T-cell (primary cell): Measurements from ENCODE around the gene IL21. TPM values are rescaled to one million over a fixed set of nuclear protein-coding genes. Genes with fewer than 3 reads are reported as not detected.
"Not testable (repeated sequence)": the region's sequence is repeated elsewhere in the genome, so short reads cannot be mapped to it uniquely, and the experiment has no call there.

Experiments used
- ATAC-seq, 4 experiments: fragments of 200-7000 bp in 3 of 4; fragments of 150-1000 bp in 1 of 4; cut with Tn5 transposase; replicated peaks in 1 of 4; 1 replicate in 3 of 4; 2 replicates in 1 of 4; pipeline ENCODE4 v1.10.0; 2021; ENCODE audit warnings: moderate library complexity in 3 of 4, mild to moderate bottlenecking in 2 of 4, moderate number of reproducible peaks in 1 of 4
- CTCF ChIA-PET, 2 donors: fragments of 300-600 bp; sonication (Branson Sonifier 250); formaldehyde crosslinking; loops; one replicate each; lab custom pipeline; 2022; ENCODE audit warnings: antibody characterized with exemption in 2 of 2; lab: Charles Lee
- POLR2A ChIA-PET, 2 donors: fragments of 300-600 bp; sonication (Branson Sonifier 250); formaldehyde crosslinking; loops; one replicate each; lab custom pipeline; 2022; ENCODE audit warnings: antibody characterized with exemption in 2 of 2; lab: Charles Lee
- DNase-seq, 35 experiments: peaks; one replicate each; pipeline versions ENCODE4 v3.0.0 to v3.0.0-alpha.2; 2013 to 2023
- H3K27ac ChIP-seq: one replicate; pipeline ENCODE4 v1.5.1; 2013; ENCODE audit warnings: low read length
- H3K27me3 ChIP-seq, 2 experiments: replicated peaks in 1 of 2; 1 replicate in 1 of 2; 2 replicates in 1 of 2; pipeline versions ENCODE4 v1.6.1 to v1.7.0; 2013; ENCODE audit warnings: low read length in 1 of 2, mixed read lengths in 1 of 2; ENCODE audit not compliant: control insufficient read depth in 2 of 2, insufficient read depth in 2 of 2; ENCODE audit errors: extremely low read depth in 1 of 2
- H3K36me3 ChIP-seq, 2 donors: 1 replicate in 1 of 2; 2 replicates in 1 of 2; pipeline versions ENCODE4 v1.6.1 to v1.7.0; 2013; ENCODE audit warnings: low read length in 1 of 2; ENCODE audit not compliant: control insufficient read depth in 2 of 2, insufficient read depth in 1 of 2; ENCODE audit errors: extremely low read depth in 1 of 2
- H3K4me1 ChIP-seq, 2 experiments: 1 replicate in 1 of 2; 2 replicates in 1 of 2; pipeline versions ENCODE4 v1.6.1 to v1.7.0; 2013; ENCODE audit warnings: low read length in 2 of 2, mixed read lengths in 1 of 2; ENCODE audit not compliant: insufficient read depth in 2 of 2, control insufficient read depth in 1 of 2; ENCODE audit errors: extremely low read depth in 1 of 2
- H3K4me3 ChIP-seq, 2 donors: 1 replicate in 1 of 2; 2 replicates in 1 of 2; pipeline versions ENCODE4 v1.5.1 to v1.7.0; 2013; ENCODE audit warnings: mild to moderate bottlenecking in 2 of 2, low read length in 1 of 2, moderate library complexity in 1 of 2; ENCODE audit not compliant: control insufficient read depth in 1 of 2; ENCODE audit errors: extremely low read depth in 1 of 2
- H3K9me3 ChIP-seq: 2 replicates; pipeline ENCODE4 v1.7.0; 2013
- H3K27ac Mint-ChIP-seq, 2 donors: one replicate each; pipeline ENCODE4 v1.8.0; 2020 to 2021; ENCODE audit warnings: mild to moderate bottlenecking in 2 of 2, mixed read lengths in 2 of 2
- H3K27me3 Mint-ChIP-seq, 2 donors: one replicate each; pipeline ENCODE4 v1.8.0; 2021 to 2022; ENCODE audit warnings: mixed read lengths in 2 of 2
- H3K36me3 Mint-ChIP-seq: one replicate; pipeline ENCODE4 v1.8.0; 2021; ENCODE audit warnings: mixed read lengths
- H3K4me1 Mint-ChIP-seq, 3 donors: one replicate each; pipeline ENCODE4 v1.8.0; 2020 to 2022; ENCODE audit warnings: mixed read lengths in 3 of 3, mild to moderate bottlenecking in 1 of 3
- H3K4me3 Mint-ChIP-seq, 3 donors: one replicate each; pipeline ENCODE4 v1.8.0; 2020 to 2022; ENCODE audit warnings: mild to moderate bottlenecking in 3 of 3, mixed read lengths in 3 of 3, moderate library complexity in 3 of 3
- H3K9me3 Mint-ChIP-seq, 3 donors: one replicate each; pipeline ENCODE4 v1.8.0; 2020 to 2022; ENCODE audit warnings: mixed read lengths in 3 of 3
- WGBS: methylation state at CpG from one replicate; pipeline ENCODE4 v1.1.5; 2013; ENCODE audit warnings: missing lambda C conversion rate; ENCODE audit not compliant: insufficient coverage; 5-methylcytosine and 5-hydroxymethylcytosine counted together
- total RNA-seq, 35 experiments: library from RNA in 6 of 35; stranded (reverse) in 6 of 35; fragments of 120-200 nt in 1 of 35; gene quantifications; one replicate each; pipeline versions ENCODE4 v1.2.1 to v1.2.4 and lab custom pipeline; 2013 to 2026

The IL21 gene
- total RNA-seq, 5 donors from 2014 or later (not counting 1 experiment from before 2014, with no cell fraction given), result 0.20 to 0.70 TPM; not detected in 3

DNA sequence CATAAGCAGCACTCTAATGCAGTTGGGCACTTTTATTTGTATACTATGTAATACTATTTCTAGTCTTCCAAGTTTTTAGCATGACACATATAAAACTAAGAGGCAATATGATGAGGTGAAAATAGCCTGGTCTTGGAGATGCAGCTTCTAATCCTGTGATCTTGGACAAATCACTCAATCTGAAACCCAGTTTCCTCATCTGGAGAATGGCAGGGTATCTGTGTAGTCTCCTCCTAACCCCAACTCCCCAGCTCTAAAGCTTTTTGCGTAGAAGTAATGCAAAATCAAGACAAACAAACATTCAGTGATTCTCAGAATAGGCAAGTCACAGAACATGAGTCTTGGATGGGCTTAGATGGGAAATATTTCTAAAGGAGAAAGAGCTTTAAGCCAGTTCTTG is 36.7 kb upstream of the IL21 start:
- ChIA-PET CTCF (interaction anchor here in 1 of 2 donors (0.6 kb wide), 1 partner anchor 79 kb away, joined by 4 read pairs; no protein-coding TSS in a partner anchor), POLR2A (no interaction called here)
- Mint-ChIP-seq H3K4me1 (peaks cover 5 to 12% (median 10%) of the 10 kb centered on the region in 3 donors), H3K4me3 (no peak overlapping the region), H3K27ac (no peak overlapping the region), H3K27me3 (no peaks in the 10 kb centered on the region), H3K9me3 (peaks cover 0 to 2% (median 0%) of the 10 kb centered on the region in 3 donors), H3K36me3 (no peaks in the 10 kb centered on the region)
- ATAC-seq (no peak), DNase-seq (no peak)
- Histone ChIP-seq H3K27me3 (peaks cover 0 to 4% of the 10 kb centered on the region in 2 experiments), H3K4me1 (peaks cover 0 to 2% of the 10 kb centered on the region in 2 experiments), H3K36me3 (no peaks in the 10 kb centered on the region), H3K9me3 (no peaks in the 10 kb centered on the region), H3K27ac (no peak overlapping the region), H3K4me3 (no peak overlapping the region)
- no CpG with 5 or more reads among the region's 1 CpG for WGBS

DNA sequence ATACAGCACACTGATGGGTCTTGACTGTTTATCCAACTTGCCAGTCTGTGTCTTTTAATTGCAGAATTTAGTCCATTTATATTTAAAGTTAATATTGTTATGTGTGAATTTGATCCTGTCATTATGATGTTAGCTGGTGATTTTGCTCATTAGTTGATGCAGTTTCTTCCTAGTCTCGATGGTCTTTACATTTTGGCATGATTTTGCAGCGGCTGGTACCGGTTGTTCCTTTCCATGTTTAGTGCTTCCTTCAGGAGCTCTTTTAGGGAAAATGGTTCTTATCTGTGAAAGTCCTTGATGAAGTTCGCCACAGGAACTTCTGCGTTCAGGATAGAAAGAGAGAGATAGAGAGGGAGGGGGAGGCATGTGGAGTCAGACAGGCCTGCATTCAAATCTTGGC is 35.7 kb upstream of the IL21 start:
- CTCF ChIA-PET, H3K9me3 ChIP-seq, H3K36me3 Mint-ChIP-seq, H3K27ac Mint-ChIP-seq, H3K27me3 ChIP-seq, H3K36me3 ChIP-seq, POLR2A ChIA-PET, H3K9me3 Mint-ChIP-seq, H3K27ac ChIP-seq, H3K27me3 Mint-ChIP-seq, H3K4me1 ChIP-seq, H3K4me3 Mint-ChIP-seq, ATAC-seq, H3K4me3 ChIP-seq, DNase-seq: not testable (repeated sequence)
- 75% methylated on average over 4 of the region's 5 CpGs for WGBS
- H3K4me1 Mint-ChIP-seq, result peaks cover 5 to 12% (median 8%) of the 10 kb centered on the region in 3 donors

DNA sequence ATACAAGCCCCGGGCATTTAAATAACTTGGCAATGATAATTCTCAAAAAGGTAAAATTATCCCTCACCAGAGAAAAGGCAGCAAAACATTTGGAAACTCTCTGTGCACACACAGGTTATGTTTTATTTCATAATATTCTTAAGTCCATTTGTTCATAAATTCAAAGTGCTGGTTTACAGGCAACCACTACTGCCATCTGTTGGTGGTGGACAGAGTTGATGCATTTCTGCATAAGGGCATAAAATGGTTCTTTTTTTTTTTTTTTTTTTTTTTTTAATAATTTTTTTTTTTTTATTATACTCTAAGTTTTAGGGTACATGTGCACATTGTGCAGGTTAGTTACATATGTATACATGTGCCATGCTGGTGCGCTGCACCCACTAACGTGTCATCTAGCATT is 31.5 kb upstream of the IL21 start:
- peak in 26 of 35 experiments; percentile 4 to 72 (median 24) for DNase-seq
- H3K36me3 Mint-ChIP-seq, result no peaks in the 10 kb centered on the region
- H3K27ac ChIP-seq, result no peak overlapping the region
- H3K4me3 ChIP-seq, result no peak overlapping the region
- H3K27me3 Mint-ChIP-seq, result no peaks in the 10 kb centered on the region
- ATAC-seq, result no peak
- peaks cover 0 to 2% (median 0%) of the 10 kb centered on the region in 3 donors for H3K9me3 Mint-ChIP-seq
- no peak overlapping the region for H3K4me3 Mint-ChIP-seq
- no peaks in the 10 kb centered on the region for H3K36me3 ChIP-seq
- no peaks in the 10 kb centered on the region for H3K4me1 Mint-ChIP-seq
- H3K4me1 ChIP-seq, result no peaks in the 10 kb centered on the region
- H3K9me3 ChIP-seq, result no peaks in the 10 kb centered on the region
- no peaks in the 10 kb centered on the region for H3K27me3 ChIP-seq
- no CpG with 5 or more reads among the region's 3 CpGs for WGBS
- POLR2A ChIA-PET, result interaction anchor here in 1 of 2 donors (0.6 kb wide), 1 partner anchor 8 kb away, joined by 4 read pairs; no protein-coding TSS in a partner anchor
- CTCF ChIA-PET, result interaction anchor here in 1 of 2 donors (1.4 kb wide), 1 partner anchor 74 kb away, joined by 7 read pairs; no protein-coding TSS in a partner anchor
- H3K27ac Mint-ChIP-seq, result no peak overlapping the region

DNA sequence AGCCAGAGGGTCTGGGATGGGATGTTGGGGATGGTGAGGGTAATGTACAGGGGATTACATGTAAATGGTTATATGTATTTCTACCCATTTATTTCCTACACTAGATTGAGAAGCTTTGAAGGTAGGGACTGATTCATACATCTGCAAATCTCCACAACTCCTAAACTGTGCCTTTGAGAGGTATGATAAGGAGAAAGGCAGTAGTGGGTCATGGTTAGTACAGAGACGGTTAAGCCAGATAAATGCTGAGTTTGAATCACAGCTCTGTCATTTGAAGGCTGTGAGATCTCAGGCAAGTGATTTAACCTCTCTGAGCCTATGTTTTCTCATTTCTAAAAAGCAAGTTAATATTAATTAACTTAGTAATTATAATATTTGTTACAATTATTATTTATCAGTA is 29.3 kb upstream of the IL21 start:
- Histone ChIP-seq H3K4me1 (no peaks in the 10 kb centered on the region), H3K4me3 (no peak overlapping the region), H3K27ac (no peak overlapping the region), H3K27me3 (no peaks in the 10 kb centered on the region), H3K9me3 (no peaks in the 10 kb centered on the region), H3K36me3 (no peaks in the 10 kb centered on the region)
- DNase-seq (no peak), ATAC-seq (no peak)
- ChIA-PET POLR2A (no interaction called here), CTCF (interaction anchor here in 1 of 2 donors (0.5 to 0.7 kb wide), 2 partner anchors 254 to 981 kb away, joined by 6 to 7 read pairs; no protein-coding TSS in a partner anchor)
- no peaks in the 10 kb centered on the region for H3K4me1 Mint-ChIP-seq
- no peaks in the 10 kb centered on the region for H3K36me3 Mint-ChIP-seq
- H3K9me3 Mint-ChIP-seq, result no peaks in the 10 kb centered on the region
- no peak overlapping the region for H3K4me3 Mint-ChIP-seq
- H3K27ac Mint-ChIP-seq, result no peak overlapping the region
- no peaks in the 10 kb centered on the region for H3K27me3 Mint-ChIP-seq
- WGBS, result no CpG with 5 or more reads among the region's 1 CpG

DNA sequence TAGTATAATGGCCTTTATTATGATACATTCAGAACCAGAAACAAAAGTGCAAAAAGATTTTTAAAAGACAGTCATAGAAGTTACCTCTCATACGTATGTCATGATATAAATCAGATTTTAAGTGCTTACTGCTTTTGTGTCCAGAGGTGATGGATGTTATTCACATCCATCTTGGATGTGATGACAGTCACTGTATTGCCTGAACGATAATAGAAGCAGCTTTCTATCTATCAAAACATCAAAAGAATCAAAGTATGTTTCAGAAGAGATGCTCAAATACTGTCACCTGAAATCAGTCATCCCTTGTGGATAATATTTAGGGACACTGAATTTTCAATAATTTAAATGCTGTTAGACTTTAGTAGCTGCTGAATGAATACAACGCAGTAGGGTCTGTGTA is 26.8 kb upstream of the IL21 start:
- H3K36me3 ChIP-seq, result no peaks in the 10 kb centered on the region
- no peaks in the 10 kb centered on the region for H3K27me3 ChIP-seq
- no CpG with 5 or more reads among the region's 3 CpGs for WGBS
- DNase-seq (no peak), ATAC-seq (no peak)
- Mint-ChIP-seq H3K4me3 (no peak overlapping the region), H3K9me3 (no peaks in the 10 kb centered on the region), H3K27me3 (no peaks in the 10 kb centered on the region), H3K4me1 (no peaks in the 10 kb centered on the region), H3K36me3 (no peaks in the 10 kb centered on the region), H3K27ac (no peak overlapping the region)
- POLR2A ChIA-PET, result no interaction called here
- H3K9me3 ChIP-seq, result no peaks in the 10 kb centered on the region
- no peak overlapping the region for H3K27ac ChIP-seq
- H3K4me1 ChIP-seq, result no peaks in the 10 kb centered on the region
- CTCF ChIA-PET, result no interaction called here
- no peak overlapping the region for H3K4me3 ChIP-seq

DNA sequence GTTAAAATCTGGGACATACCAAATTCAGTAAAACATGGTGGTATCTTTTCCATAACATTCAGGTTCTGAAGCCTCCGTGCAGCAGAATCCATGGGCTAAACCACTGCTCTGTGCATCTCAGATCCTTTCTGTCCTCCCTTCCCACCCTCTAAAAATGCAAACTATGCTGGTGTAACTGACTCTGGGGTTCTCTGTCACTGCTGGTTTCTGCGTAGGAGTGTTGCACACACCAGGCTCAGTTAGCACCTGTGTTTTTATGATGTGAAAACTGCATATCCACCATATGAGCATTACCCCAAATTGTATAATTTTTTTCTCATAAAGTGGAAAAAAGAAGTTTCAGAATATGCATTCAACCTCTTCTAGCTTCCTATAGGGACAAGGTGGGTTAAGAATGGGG is 22.4 kb upstream of the IL21 start:
- Mint-ChIP-seq H3K36me3 (no peaks in the 10 kb centered on the region), H3K4me3 (no peak overlapping the region), H3K9me3 (no peaks in the 10 kb centered on the region), H3K27ac (no peak overlapping the region), H3K4me1 (no peaks in the 10 kb centered on the region), H3K27me3 (no peaks in the 10 kb centered on the region)
- Histone ChIP-seq H3K27ac (no peak overlapping the region), H3K9me3 (no peaks in the 10 kb centered on the region), H3K4me3 (no peak overlapping the region), H3K4me1 (peaks cover 2 to 3% of the 10 kb centered on the region in 2 experiments), H3K36me3 (no peaks in the 10 kb centered on the region), H3K27me3 (no peaks in the 10 kb centered on the region)
- ATAC-seq, result no peak
- ChIA-PET POLR2A (no interaction called here), CTCF (no interaction called here)
- no peak for DNase-seq
- WGBS, result 60% methylated on average over 1 of the region's 2 CpGs

DNA sequence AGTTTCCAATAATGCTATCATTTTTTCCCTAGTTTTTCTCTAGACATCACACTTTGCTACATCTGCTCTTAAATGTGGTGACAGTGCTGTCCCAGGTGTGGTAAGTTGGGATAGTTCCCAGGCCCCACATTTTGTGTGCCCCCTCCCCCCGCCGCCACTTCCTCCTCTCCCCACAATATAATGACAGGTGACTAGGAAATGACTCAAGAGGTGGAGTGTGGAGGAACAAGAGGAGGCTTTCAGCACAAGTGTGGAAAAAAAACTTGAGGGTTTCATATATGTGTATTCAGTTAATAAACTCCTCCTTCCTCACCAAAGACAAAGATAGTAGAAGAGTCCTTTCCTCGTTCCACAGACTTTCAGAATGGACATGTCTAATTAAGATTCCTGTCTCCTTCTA is 18.3 kb upstream of the IL21 start:
- Mint-ChIP-seq H3K4me1 (peaks cover 6 to 14% (median 6%) of the 10 kb centered on the region in 3 donors), H3K36me3 (no peaks in the 10 kb centered on the region), H3K9me3 (no peaks in the 10 kb centered on the region), H3K27ac (no peak overlapping the region), H3K27me3 (no peaks in the 10 kb centered on the region), H3K4me3 (no peak overlapping the region)
- CTCF ChIA-PET, result no interaction called here
- Histone ChIP-seq H3K27me3 (no peaks in the 10 kb centered on the region), H3K36me3 (no peaks in the 10 kb centered on the region), H3K27ac (no peak overlapping the region), H3K4me1 (peaks cover 2 to 6% of the 10 kb centered on the region in 2 experiments), H3K4me3 (no peak overlapping the region), H3K9me3 (no peaks in the 10 kb centered on the region)
- ATAC-seq, result no peak
- POLR2A ChIA-PET, result no interaction called here
- no peak for DNase-seq
- WGBS, result no CpG with 5 or more reads among the region's 3 CpGs
